HepG2 (cell line): Measurements from ENCODE around the gene NARS2. TPM values are rescaled to one million over a fixed set of nuclear protein-coding genes. Genes with fewer than 3 reads are reported as not detected.

Experiments used
- ATAC-seq: fragments of 200-7000 bp; cut with Tn5 transposase; 3 replicates; pipeline ENCODE4 v1.9.1; 2020; ENCODE audit warnings: mild to moderate bottlenecking, moderate library complexity
- BruUV-seq: library from RNA; stranded (reverse); fragments of 400-500 nt; replicated peaks from 2 replicates; lab custom pipeline; 2021; lab: Mats Ljungman, UMichigan
- CTCF ChIA-PET: fragments of 300-600 bp; formaldehyde crosslinking; extraction: SDS; loops from one replicate; lab custom pipeline; 2021; ENCODE audit warnings: low total read pairs, inconsistent platforms, low intra/inter-chr PET ratio; lab: Yijun Ruan, JAX
- POLR2A ChIA-PET: fragments of 350-600 bp; sonication (Branson Sonifier 250); formaldehyde crosslinking; loops from one replicate; lab custom pipeline; 2020; ENCODE audit warnings: antibody characterized with exemption, inconsistent platforms; lab: Yijun Ruan, JAX
- DNase-seq: peaks from one replicate; pipeline ENCODE4 v3.0.0-alpha.2; 2015; ENCODE audit warnings: low spot score
- FAIRE-seq: peaks from 3 replicates; lab custom pipeline; 2011; peaks lifted over from hg19 to GRCh38; lab: Jason Lieb, UNC
- H2AFZ ChIP-seq: one replicate; pipeline ENCODE4 v1.6.1; 2011; ENCODE audit warnings: low read length, inconsistent platforms
- H3K27ac ChIP-seq: fragments of 300-600 bp; 3 replicates; pipeline ENCODE4 v1.8.0; 2011; ENCODE audit warnings: mixed run types, mild to moderate bottlenecking, mixed read lengths, low read length, inconsistent platforms; ENCODE audit not compliant: insufficient read depth; ENCODE audit errors: extremely low read length
- H3K27me3 ChIP-seq, 2 experiments: fragments of 200-600 bp in 1 of 2; 2 replicates in 1 of 2; 3 replicates in 1 of 2; pipeline versions ENCODE4 v1.6.0 to v1.8.0; 2011; ENCODE audit warnings: low read length in 2 of 2, mild to moderate bottlenecking in 2 of 2, moderate library complexity in 2 of 2, inconsistent platforms in 1 of 2; ENCODE audit not compliant: insufficient read depth in 2 of 2, control insufficient read depth in 1 of 2
- H3K36me3 ChIP-seq, 2 experiments: fragments of 200-600 bp in 1 of 2; replicated peaks in 1 of 2; 2 replicates in 1 of 2; 3 replicates in 1 of 2; pipeline versions ENCODE4 v1.5.1 to v1.8.0; 2011; ENCODE audit warnings: low read length in 2 of 2, inconsistent platforms in 1 of 2; ENCODE audit not compliant: insufficient read depth in 2 of 2, control insufficient read depth in 1 of 2
- H3K4me1 ChIP-seq: 2 replicates; pipeline ENCODE4 v1.5.1; 2012; ENCODE audit warnings: low read length, inconsistent platforms; ENCODE audit not compliant: insufficient read depth
- H3K4me2 ChIP-seq: 2 replicates; pipeline ENCODE4 v1.6.0; 2011; ENCODE audit warnings: low read depth, low read length, inconsistent platforms
- H3K4me3 ChIP-seq, 3 experiments: fragments of 200-600 bp in 1 of 3; sonication (generic), shearing (Covaris generic) in 1 of 3; replicated peaks in 1 of 3; 2 replicates each; pipeline ENCODE4 v1.5.1; 2011 to 2016; ENCODE audit warnings: low read length in 3 of 3, inconsistent platforms in 2 of 3, low read depth in 2 of 3, mild to moderate bottlenecking in 2 of 3, control low read depth in 1 of 3, mixed read lengths in 1 of 3; ENCODE audit not compliant: insufficient read depth in 1 of 3
- H3K79me2 ChIP-seq: one replicate; pipeline ENCODE4 v1.6.1; 2011; ENCODE audit warnings: low read length, inconsistent platforms; ENCODE audit not compliant: insufficient read depth
- H3K9ac ChIP-seq: 2 replicates; pipeline ENCODE4 v1.6.0; 2011; ENCODE audit warnings: mild to moderate bottlenecking, low read depth, low read length, inconsistent platforms; ENCODE audit not compliant: insufficient read depth
- H3K9me3 ChIP-seq: 2 replicates; pipeline ENCODE4 v1.5.1; 2012; ENCODE audit warnings: mild to moderate bottlenecking, low read length
- H4K20me1 ChIP-seq: 2 replicates; pipeline ENCODE4 v1.6.0; 2011; ENCODE audit warnings: inconsistent platforms, mild to moderate bottlenecking, low read length, moderate library complexity; ENCODE audit not compliant: insufficient read depth
- RBAK ChIP-seq: sonication (generic); formaldehyde crosslinking; IDR thresholded peaks from 2 replicates; pipeline ENCODE4 v1.5.1; 2020; ENCODE audit warnings: mild to moderate bottlenecking, missing genetic modification reagents
- SCMH1 ChIP-seq: sonication (generic); formaldehyde crosslinking; IDR thresholded peaks from 2 replicates; pipeline ENCODE4 v1.9.0; 2021; ENCODE audit warnings: missing genetic modification reagents, mild to moderate bottlenecking, borderline replicate concordance
- TSC22D2 ChIP-seq: sonication (generic); formaldehyde crosslinking; IDR thresholded peaks from 2 replicates; pipeline ENCODE4 v1.5.1; 2020; ENCODE audit warnings: missing genetic modification reagents, mild to moderate bottlenecking, borderline replicate concordance
- ZNF773 ChIP-seq: sonication (generic); formaldehyde crosslinking; IDR thresholded peaks from 2 replicates; pipeline ENCODE4 v1.4.0; 2020; ENCODE audit warnings: missing genetic modification reagents, borderline replicate concordance
- ZNF788 ChIP-seq: sonication (generic); formaldehyde crosslinking; IDR thresholded peaks from 2 replicates; pipeline ENCODE4 v1.5.0; 2020; ENCODE audit warnings: mild to moderate bottlenecking, missing genetic modification reagents, borderline replicate concordance
- WGBS: methylation state at CpG from one replicate; pipeline ENCODE4 v1.1.6; 2017; ENCODE audit warnings: low lambda C conversion rate; 5-methylcytosine and 5-hydroxymethylcytosine counted together
- in situ Hi-C: cut with HindIII; loops from 2 replicates; pipeline ENCODE4 v1.10.0; 2017; ENCODE audit warnings: low pct_unique_long_range_greater_than_20kb; ENCODE audit not compliant: extremely low pct_ligation_motif_present
- intact Hi-C: fragments of 100-400 bp; cut with micrococcal nuclease; formaldehyde crosslinking; loops from one replicate; pipeline ENCODE4 v1.10.0; 2022; ENCODE audit not compliant: unreplicated experiment
- polyA plus RNA-seq, 8 experiments: library from polyadenylated mRNA; depleted of rRNA in 3 of 8; stranded (reverse) in 7 of 8; unstranded in 1 of 8; fragments of >200 nt; fragmentation: Illumina TruSeq in 4 of 8; extraction: Trizol in 4 of 8; gene quantifications; 2 replicates each; pipeline versions ENCODE4 v1.2.1 to v1.2.3, GENCODE V29; 2011 to 2016; ENCODE audit warnings: low read depth in 4 of 8, missing spikeins in 1 of 8, mixed read lengths in 1 of 8; ENCODE audit not compliant: insufficient read depth in 1 of 8
- total RNA-seq, 5 experiments: library from RNA; depleted of rRNA; stranded (reverse); fragments of >200 nt; fragmentation: Illumina TruSeq; extraction: Trizol; gene quantifications; 2 replicates each; pipeline ENCODE4 v1.2.3, GENCODE V29; 2016; ENCODE audit warnings: low read depth in 1 of 5
- TF ChIP-seq, protein P1 (sequence below): sonication (generic); formaldehyde crosslinking; IDR thresholded peaks from 2 replicates; pipeline ENCODE4 v1.5.0; 2020; ENCODE audit warnings: missing genetic modification reagents, mild to moderate bottlenecking, borderline replicate concordance
- TF ChIP-seq, protein P2 (sequence below): IDR thresholded peaks from 2 replicates; pipeline ENCODE4 v1.6.1; 2016; ENCODE audit warnings: low read depth

Gene NARS2
- total and polyA plus RNA-seq, 2 of the 13 experiments (the other 11 are each of a cell fraction or from before 2014, with no cell fraction given), result 45.9 to 65.0 TPM

DNA sequence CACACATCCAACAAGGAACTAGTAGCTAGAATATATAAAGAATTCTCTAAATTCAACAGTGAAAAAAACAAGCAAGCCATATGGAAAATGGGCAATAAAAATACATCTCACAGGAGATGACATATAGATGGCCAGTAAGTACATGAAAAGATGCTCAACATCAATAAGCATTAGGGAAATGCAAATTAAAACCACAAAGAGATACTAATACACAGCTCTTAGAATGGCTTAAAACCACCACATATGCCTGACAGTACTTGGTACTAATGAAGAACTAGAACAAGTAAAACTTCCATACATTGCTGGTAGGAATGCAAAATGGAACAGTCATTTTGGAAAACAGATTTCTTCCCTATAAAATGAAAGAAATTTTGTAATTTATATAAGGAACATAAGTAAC, 85.5 kb downstream of the NARS2 start:
- no peak for FAIRE-seq
- intact Hi-C loops, result no loop called here
- CTCF ChIA-PET, result no interaction called here
- no peak overlapping the region for H3K4me2 ChIP-seq
- in situ Hi-C loops, result no loop called here
- POLR2A ChIA-PET, result no interaction called here
- H2AFZ ChIP-seq, result no peak overlapping the region
- H3K9ac ChIP-seq, result no peak overlapping the region
- no peak for TF ChIP-seq RBAK (CRISPR knock-in tag)
- no peak for TF ChIP-seq SCMH1
- TF ChIP-seq ZNF773 (CRISPR knock-in tag), result no peak
- TF ChIP-seq TSC22D2 (CRISPR knock-in tag), result no peak
- TF ChIP-seq, protein P1, sequence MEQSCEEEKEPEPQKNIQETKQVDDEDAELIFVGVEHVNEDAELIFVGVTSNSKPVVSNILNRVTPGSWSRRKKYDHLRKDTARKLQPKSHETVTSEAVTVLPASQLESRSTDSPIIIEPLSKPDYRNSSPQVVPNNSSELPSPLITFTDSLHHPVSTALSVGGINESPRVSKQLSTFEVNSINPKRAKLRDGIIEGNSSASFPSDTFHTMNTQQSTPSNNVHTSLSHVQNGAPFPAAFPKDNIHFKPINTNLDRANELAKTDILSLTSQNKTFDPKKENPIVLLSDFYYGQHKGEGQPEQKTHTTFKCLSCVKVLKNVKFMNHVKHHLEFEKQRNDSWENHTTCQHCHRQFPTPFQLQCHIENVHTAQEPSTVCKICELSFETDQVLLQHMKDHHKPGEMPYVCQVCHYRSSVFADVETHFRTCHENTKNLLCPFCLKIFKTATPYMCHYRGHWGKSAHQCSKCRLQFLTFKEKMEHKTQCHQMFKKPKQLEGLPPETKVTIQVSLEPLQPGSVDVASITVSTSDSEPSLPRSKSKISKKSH (CRISPR knock-in tag), result no peak
- peaks cover 13 to 40% of the 10 kb centered on the region in 2 experiments; a peak in 4 of 5 replicates for H3K36me3 ChIP-seq
- no peaks in the 10 kb centered on the region for H4K20me1 ChIP-seq
- no peaks in the 10 kb centered on the region for H3K4me1 ChIP-seq
- H3K9me3 ChIP-seq, result no peaks in the 10 kb centered on the region
- H3K27me3 ChIP-seq, result no peaks in the 10 kb centered on the region
- H3K27ac ChIP-seq, result no peak overlapping the region
- no peak overlapping the region for H3K4me3 ChIP-seq
- no TSS peak for BruUV-seq
- ATAC-seq, result no peak
- peaks cover 5% of the 10 kb centered on the region for H3K79me2 ChIP-seq
- no peak for DNase-seq

DNA sequence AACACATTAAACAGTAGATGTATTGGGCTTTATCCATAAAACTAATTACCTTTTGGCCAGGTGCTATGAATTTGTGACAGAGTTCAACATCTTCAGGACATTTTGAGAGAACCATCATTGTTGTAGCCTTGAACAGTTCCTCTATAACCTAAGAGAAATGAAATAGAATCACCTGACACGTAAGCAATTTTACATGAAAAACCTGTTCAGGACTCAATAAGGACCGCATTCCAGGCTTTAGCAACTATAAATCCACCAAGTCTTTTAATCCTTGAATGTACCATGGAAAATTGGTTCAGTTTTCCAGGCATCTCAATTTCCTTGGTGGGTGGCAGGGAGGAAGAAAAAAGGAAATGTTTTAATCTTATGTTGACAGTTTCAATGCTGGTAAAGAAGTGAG, 96.1 kb downstream of the NARS2 start:
- no peaks in the 10 kb centered on the region for H4K20me1 ChIP-seq
- no peak overlapping the region for H3K4me2 ChIP-seq
- ATAC-seq (no peak), FAIRE-seq (no peak), DNase-seq (no peak)
- CTCF ChIA-PET, result no interaction called here
- no peak for TF ChIP-seq ZNF788 (CRISPR knock-in tag)
- TF ChIP-seq, protein P2, sequence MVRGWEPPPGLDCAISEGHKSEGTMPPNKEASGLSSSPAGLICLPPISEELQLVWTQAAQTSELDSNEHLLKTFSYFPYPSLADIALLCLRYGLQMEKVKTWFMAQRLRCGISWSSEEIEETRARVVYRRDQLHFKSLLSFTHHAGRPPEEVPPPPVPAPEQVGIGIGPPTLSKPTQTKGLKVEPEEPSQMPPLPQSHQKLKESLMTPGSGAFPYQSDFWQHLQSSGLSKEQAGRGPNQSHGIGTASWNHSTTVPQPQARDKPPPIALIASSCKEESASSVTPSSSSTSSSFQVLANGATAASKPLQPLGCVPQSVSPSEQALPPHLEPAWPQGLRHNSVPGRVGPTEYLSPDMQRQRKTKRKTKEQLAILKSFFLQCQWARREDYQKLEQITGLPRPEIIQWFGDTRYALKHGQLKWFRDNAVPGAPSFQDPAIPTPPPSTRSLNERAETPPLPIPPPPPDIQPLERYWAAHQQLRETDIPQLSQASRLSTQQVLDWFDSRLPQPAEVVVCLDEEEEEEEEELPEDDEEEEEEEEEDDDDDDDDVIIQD, result no peak
- no peaks in the 10 kb centered on the region for H3K27me3 ChIP-seq
- peaks cover 25% of the 10 kb centered on the region for H3K4me1 ChIP-seq
- H3K36me3 ChIP-seq, result peaks cover 11 to 36% of the 10 kb centered on the region in 2 experiments
- in situ Hi-C loops (no loop called here), intact Hi-C loops (no loop called here)
- H3K9me3 ChIP-seq, result no peaks in the 10 kb centered on the region
- no peak overlapping the region for H3K9ac ChIP-seq
- H2AFZ ChIP-seq, result no peak overlapping the region
- H3K79me2 ChIP-seq, result no peaks in the 10 kb centered on the region
- WGBS, result 98% methylated on average over 2 of the region's 2 CpGs
- no peak overlapping the region for H3K27ac ChIP-seq
- POLR2A ChIA-PET, result no interaction called here
- H3K4me3 ChIP-seq, result no peak overlapping the region
- no TSS peak for BruUV-seq
